HCT116 (cell line): ENCODE results near the gene TSPEAR. TPM values are rescaled to one million over a fixed set of nuclear protein-coding genes. Genes with fewer than 3 reads are reported as not detected.

Source experiments
- ATAC-seq: fragments of 200-7000 bp; cut with Tn5 transposase; 2 replicates; pipeline ENCODE4 v1.9.1; 2020; ENCODE audit warnings: mild to moderate bottlenecking, moderate library complexity
- BruUV-seq: library from RNA; stranded (reverse); fragments of 400-500 nt; replicated peaks from 2 replicates; lab custom pipeline; 2021; lab: Mats Ljungman, UMichigan
- CTCF ChIA-PET: fragments of 300-600 bp; sonication (Branson Sonifier 250); formaldehyde crosslinking; loops from one replicate; lab custom pipeline; 2021; ENCODE audit warnings: antibody characterized with exemption; lab: Charles Lee
- POLR2A ChIA-PET: fragments of 300-600, 350-600 bp; sonication (Branson Sonifier 250); formaldehyde crosslinking; loops from one replicate; lab custom pipeline; 2021; ENCODE audit warnings: antibody characterized with exemption; lab: Charles Lee
- RAD21 ChIA-PET, 2 experiments: fragments of 300-600 bp; sonication (Branson Sonifier 250); formaldehyde crosslinking; loops; one replicate each; lab custom pipeline; 2023; ENCODE audit warnings: low total read pairs in 2 of 2; ENCODE audit not compliant: uncharacterized antibody in 2 of 2, unreplicated experiment in 2 of 2, low non-redundant PET in 1 of 2; lab: Charles Lee
- DNase-seq: peaks from one replicate; pipeline ENCODE4 v3.0.0-alpha.2; 2010; ENCODE audit warnings: low read depth, low spot score
- H2AFZ ChIP-seq: fragments of 200-600 bp; shearing (Covaris generic), sonication (generic); 2 replicates; pipeline ENCODE4 v1.6.1; 2017; ENCODE audit warnings: low read depth, mixed run types, mixed read lengths, antibody characterized with exemption, low read length; ENCODE audit not compliant: poor library complexity, severe bottlenecking
- H3K27ac ChIP-seq: 2 replicates; pipeline ENCODE4 v1.5.1; 2012; ENCODE audit warnings: low read depth, low read length
- H3K27me3 ChIP-seq: fragments of 200-600 bp; sonication (generic); 2 replicates; pipeline ENCODE4 v1.6.1; 2016; ENCODE audit warnings: mixed run types, low read length, mixed read lengths; ENCODE audit not compliant: insufficient read depth
- H3K36me3 ChIP-seq, 2 experiments: fragments of 200-500 bp in 1 of 2; fragments of 200-600 bp in 1 of 2; sonication (Bioruptor generic) in 1 of 2; sonication (generic) in 1 of 2; 2 replicates each; pipeline versions ENCODE4 v1.5.1 to v1.6.1; 2014 to 2016; ENCODE audit warnings: low read length in 2 of 2, inconsistent platforms in 1 of 2, mixed read lengths in 1 of 2, mixed run types in 1 of 2; ENCODE audit not compliant: insufficient read depth in 2 of 2, control insufficient read depth in 1 of 2
- H3K4me1 ChIP-seq, 2 experiments: fragments of 200-600 bp in 1 of 2; sonication (generic) in 1 of 2; 2 replicates each; pipeline versions ENCODE4 v1.5.1 to v1.6.1; 2012 to 2017; ENCODE audit warnings: low read length in 2 of 2, inconsistent platforms in 1 of 2, mild to moderate bottlenecking in 1 of 2, mixed read lengths in 1 of 2, mixed run types in 1 of 2, moderate library complexity in 1 of 2; ENCODE audit not compliant: insufficient read depth in 2 of 2, control insufficient read depth in 1 of 2
- H3K4me2 ChIP-seq: fragments of 200-600 bp; sonication (generic); 2 replicates; pipeline ENCODE4 v1.6.1; 2017; ENCODE audit warnings: mixed run types, low read length, mixed read lengths
- H3K4me3 ChIP-seq, 2 experiments: fragments of 200-600 bp in 1 of 2; sonication (generic) in 1 of 2; replicated peaks in 1 of 2; 2 replicates each; pipeline ENCODE4 v1.5.1; 2011 to 2016; ENCODE audit warnings: low read length in 2 of 2, control low read depth in 1 of 2, low read depth in 1 of 2, mild to moderate bottlenecking in 1 of 2, mixed read lengths in 1 of 2, mixed run types in 1 of 2
- H3K79me2 ChIP-seq: fragments of 200-600 bp; sonication (generic); 2 replicates; pipeline ENCODE4 v1.6.1; 2017; ENCODE audit warnings: mild to moderate bottlenecking, mixed run types, low read length, moderate library complexity, mixed read lengths; ENCODE audit not compliant: insufficient read depth
- H3K9ac ChIP-seq: fragments of 200-600 bp; sonication (generic); 2 replicates; pipeline ENCODE4 v1.6.1; 2016; ENCODE audit warnings: low read length, mixed read lengths
- H3K9me2 ChIP-seq: fragments of 200-600 bp; sonication (generic), shearing (Covaris generic); 2 replicates; pipeline ENCODE4 v1.6.1; 2017; ENCODE audit warnings: mixed run types, mild to moderate bottlenecking, moderate library complexity; ENCODE audit not compliant: insufficient read depth
- H3K9me3 ChIP-seq, 2 experiments: fragments of 200-500 bp in 1 of 2; fragments of 200-600 bp in 1 of 2; sonication (Bioruptor generic) in 1 of 2; sonication (generic) in 1 of 2; 2 replicates each; pipeline ENCODE4 v1.6.1; 2014 to 2017; ENCODE audit warnings: low read length in 2 of 2, mixed read lengths in 2 of 2, inconsistent platforms in 1 of 2, low read depth in 1 of 2, mild to moderate bottlenecking in 1 of 2, mixed run types in 1 of 2, moderate library complexity in 1 of 2; ENCODE audit not compliant: control insufficient read depth in 1 of 2, insufficient read depth in 1 of 2
- H4K20me1 ChIP-seq: fragments of 200-600 bp; sonication (generic), shearing (Covaris generic); 2 replicates; pipeline ENCODE4 v1.6.1; 2017; ENCODE audit warnings: mixed run types, mild to moderate bottlenecking, moderate library complexity; ENCODE audit not compliant: insufficient read depth
- ATF3 ChIP-seq: IDR thresholded peaks from 2 replicates; pipeline ENCODE4 v1.6.1; 2012
- CBX3 ChIP-seq: IDR thresholded peaks from 2 replicates; pipeline ENCODE4 v1.6.1; 2012; ENCODE audit warnings: low read depth
- CEBPB ChIP-seq: IDR thresholded peaks from 2 replicates; pipeline ENCODE4 v1.6.1; 2012; ENCODE audit warnings: low read depth
- CTCF ChIP-seq, 3 experiments: fragments of 200-600 bp in 1 of 3; sonication (generic) in 1 of 3; IDR thresholded peaks in 2 of 3; conservative IDR thresholded peaks in 1 of 3; 2 replicates each; pipeline ENCODE4 v1.5.1; 2012 to 2017; ENCODE audit warnings: low read depth in 2 of 3, low read length in 2 of 3, antibody characterized with exemption in 1 of 3, borderline replicate concordance in 1 of 3, control low read depth in 1 of 3, mild to moderate bottlenecking in 1 of 3, mixed read lengths in 1 of 3, mixed run types in 1 of 3, moderate library complexity in 1 of 3; ENCODE audit not compliant: insufficient read depth in 1 of 3
- EGR1 ChIP-seq: IDR thresholded peaks from 2 replicates; pipeline ENCODE4 v1.6.1; 2012; ENCODE audit warnings: low read depth
- ELF1 ChIP-seq: IDR thresholded peaks from 2 replicates; pipeline ENCODE4 v1.6.1; 2012; ENCODE audit warnings: low read depth, borderline replicate concordance
- EZH2 ChIP-seq: fragments of 200-600 bp; sonication (generic); IDR thresholded peaks from 2 replicates; pipeline ENCODE4 v1.6.1; 2017; ENCODE audit warnings: antibody characterized with exemption, mixed run types
- EZH2phosphoT487 ChIP-seq: fragments of 200-600 bp; IDR thresholded peaks from 2 replicates; pipeline ENCODE4 v1.6.1; 2018; ENCODE audit warnings: antibody characterized with exemption, borderline replicate concordance
- FOSL1 ChIP-seq: IDR thresholded peaks from 2 replicates; pipeline ENCODE4 v1.6.1; 2012; ENCODE audit warnings: low read depth
- POLR2A ChIP-seq: IDR thresholded peaks from 2 replicates; pipeline ENCODE4 v1.7.0; 2011; ENCODE audit warnings: borderline replicate concordance; ENCODE audit not compliant: insufficient read depth, insufficient read length; ENCODE audit errors: extremely low read depth
- SIN3A ChIP-seq: IDR thresholded peaks from 2 replicates; pipeline ENCODE4 v1.6.1; 2012; ENCODE audit warnings: low read depth
- SP1 ChIP-seq: IDR thresholded peaks from 2 replicates; pipeline ENCODE4 v1.6.1; 2012; ENCODE audit warnings: low read depth
- TCF7L2 ChIP-seq: IDR thresholded peaks from 2 replicates; pipeline ENCODE4 v1.7.0; 2011; ENCODE audit warnings: borderline replicate concordance, inconsistent platforms; ENCODE audit not compliant: insufficient read depth, insufficient read length; ENCODE audit errors: extremely low read depth
- YY1 ChIP-seq: IDR thresholded peaks from 2 replicates; pipeline ENCODE4 v1.6.1; 2011; ENCODE audit warnings: low read length, low read depth, moderate library complexity, mild to moderate bottlenecking; ENCODE audit not compliant: insufficient replicate concordance; ENCODE audit errors: extremely low read depth
- ZFX ChIP-seq: fragments of 450-650 bp; IDR thresholded peaks from 2 replicates; pipeline ENCODE4 v1.6.1; 2017
- ZNF274 ChIP-seq: fragments of 200-500 bp; sonication (Bioruptor generic); IDR thresholded peaks from 2 replicates; pipeline ENCODE4 v1.6.1; 2014; ENCODE audit warnings: mild to moderate bottlenecking, low read depth, low read length, inconsistent platforms
- intact Hi-C: fragments of 100-400 bp; cut with micrococcal nuclease; formaldehyde crosslinking; loops from 2 replicates; pipeline ENCODE4 v1.10.0; 2022
- total RNA-seq: library from RNA; stranded (reverse); gene quantifications from one replicate; pipeline ENCODE4 v1.2.1, GENCODE V29; 2021; ENCODE audit not compliant: unreplicated experiment

The TSPEAR gene
- total RNA-seq, 1 experiment from 2014 or later: not detected

GRCh38 chr21:44709426-44710293 is 1.7 kb downstream of the TSPEAR start:
- peaks cover 0 to 6% of the 10 kb centered on the region in 2 experiments; a peak in 1 of 4 replicates for H3K4me1 ChIP-seq
- no peak overlapping the region for H3K4me2 ChIP-seq
- H3K4me3 ChIP-seq: no peak overlapping the region
- H3K79me2 ChIP-seq: no peaks in the 10 kb centered on the region
- DNase-seq: no peak
- no peaks in the 10 kb centered on the region for H3K36me3 ChIP-seq
- H2AFZ ChIP-seq: no peak overlapping the region
- TF ChIP-seq ATF3 (no peak), YY1 (no peak), EZH2phosphoT487 (no peak)
- H3K27ac ChIP-seq: no peak overlapping the region
- ATAC-seq: no peak
- H3K9ac ChIP-seq: no peak overlapping the region
- ChIA-PET POLR2A (no interaction called here), CTCF (no interaction called here), RAD21 (no interaction called here)
- no peaks in the 10 kb centered on the region for H3K9me3 ChIP-seq
- intact Hi-C loops: no loop called here
- no TSS peak for BruUV-seq
- no peaks in the 10 kb centered on the region for H4K20me1 ChIP-seq
- peaks cover 25% of the 10 kb centered on the region; the same call in 1 of the 2 replicates for H3K27me3 ChIP-seq
- no peaks in the 10 kb centered on the region for H3K9me2 ChIP-seq

- intact Hi-C loops: no loop called here
- H3K4me1 ChIP-seq: peaks cover 0 to 6% of the 10 kb centered on the region in 2 experiments; a peak in 1 of 4 replicates
- H3K9ac ChIP-seq: no peak overlapping the region
- no peaks in the 10 kb centered on the region for H3K9me2 ChIP-seq
- no peak for ATAC-seq
- H3K9me3 ChIP-seq: no peaks in the 10 kb centered on the region
- RAD21 ChIA-PET: no interaction called here
- no peaks in the 10 kb centered on the region for H4K20me1 ChIP-seq
- DNase-seq: no peak
- H3K27ac ChIP-seq: no peak overlapping the region
- CTCF ChIA-PET: no interaction called here
- TF ChIP-seq ZNF274 (no peak), EZH2phosphoT487 (no peak), ZFX (no peak), EZH2 (no peak), CBX3 (no peak), CEBPB (no peak), SIN3A (no peak), FOSL1 (no peak), CTCF (IDR thresholded peaks at IDR 0.05 in 2 of 3, conservative IDR thresholded peaks at IDR 0.05 in 1 of 3; ENCODE audit: borderline replicate concordance in 1 of 3, insufficient read depth in 1 of 3, low read depth in 2 of 3, low read length in 2 of 3) (no peak), SP1 (no peak), ELF1 (no peak), YY1 (no peak), EGR1 (no peak), TCF7L2 (no peak), POLR2A (no peak)
- H3K4me2 ChIP-seq: no peak overlapping the region
- BruUV-seq: no TSS peak
- no peak overlapping the region for H3K4me3 ChIP-seq
- H2AFZ ChIP-seq: no peak overlapping the region
- H3K27me3 ChIP-seq: peaks cover 25% of the 10 kb centered on the region; the same call in 1 of the 2 replicates
- POLR2A ChIA-PET: no interaction called here
- H3K79me2 ChIP-seq: no peaks in the 10 kb centered on the region
- H3K36me3 ChIP-seq: no peaks in the 10 kb centered on the region
These were observed 2.4 kb downstream of the TSPEAR start for GRCh38 chr21:44708866-44709425.
